Measurements from ENCODE around the gene TBXAS1.
"Not testable (repeated sequence)": the region's sequence is repeated elsewhere in the genome, so short reads cannot be mapped to it uniquely, and the experiment has no call there.

Gene TBXAS1

GRCh38 chr7:139893999-139894398 lies 64.9 kb downstream of the TBXAS1 start:
- no peak for DNase-seq

DNA sequence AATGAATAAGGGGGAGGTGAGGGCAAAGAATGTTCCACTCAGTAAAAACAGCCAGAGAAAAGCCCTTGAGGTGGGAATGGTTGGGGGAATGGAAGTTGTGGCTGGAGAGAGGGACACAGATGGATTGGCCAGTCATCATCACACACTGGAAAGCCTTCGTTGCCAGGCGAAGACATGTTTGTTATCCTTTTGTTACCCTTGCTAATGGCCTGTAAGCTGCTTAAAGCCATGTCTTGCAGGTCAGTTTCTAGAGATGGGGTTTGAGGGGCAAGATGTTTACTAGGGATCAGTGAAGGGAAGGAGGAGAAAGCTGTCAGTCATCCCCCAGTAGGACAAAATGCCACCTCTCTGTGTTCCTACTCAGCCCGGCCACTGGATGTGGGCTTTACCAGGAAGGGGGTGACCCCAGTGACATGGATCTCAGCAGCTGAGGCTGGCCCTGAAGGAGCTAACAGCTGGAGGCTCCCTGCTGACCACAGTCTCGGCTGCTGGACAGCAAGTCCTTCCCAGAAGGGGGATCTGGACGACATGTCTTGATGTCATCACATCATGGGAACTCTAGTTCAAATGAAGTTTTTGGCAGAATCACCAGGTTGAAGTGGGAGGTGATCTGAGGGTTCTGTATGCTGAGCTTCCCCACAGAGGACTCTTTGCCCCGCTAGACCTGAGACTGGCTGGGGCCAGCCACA lies 66.2 kb downstream of the TBXAS1 start:
- DNase-seq = no peak

DNA sequence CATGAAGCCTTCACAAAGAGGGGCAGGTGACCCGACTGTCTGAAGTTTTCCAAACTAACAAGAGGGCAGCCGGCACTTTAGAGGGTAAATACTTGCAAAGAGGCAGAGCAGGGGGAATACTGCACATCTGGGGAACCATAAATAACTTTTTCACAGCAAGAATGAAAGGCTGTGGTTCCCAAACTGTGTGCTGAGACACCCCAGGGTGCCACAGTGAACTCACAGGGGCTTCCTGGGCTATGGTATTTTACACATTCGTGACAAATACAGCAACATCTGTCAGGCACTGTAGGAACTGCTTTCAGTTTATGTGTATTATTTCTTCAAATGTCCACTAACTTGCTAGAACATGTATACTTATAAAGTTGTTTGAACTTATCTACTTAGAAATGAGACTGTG lies 67.2 kb downstream of the TBXAS1 start:
- DNase-seq = no peak

- DNase-seq = no peak
Measured at GRCh38 chr7:139896831-139897230, 67.8 kb downstream of the TBXAS1 start.

GRCh38 chr7:139897422-139898090 lies 68.5 kb downstream of the TBXAS1 start:
- DNase-seq = no peak

DNA sequence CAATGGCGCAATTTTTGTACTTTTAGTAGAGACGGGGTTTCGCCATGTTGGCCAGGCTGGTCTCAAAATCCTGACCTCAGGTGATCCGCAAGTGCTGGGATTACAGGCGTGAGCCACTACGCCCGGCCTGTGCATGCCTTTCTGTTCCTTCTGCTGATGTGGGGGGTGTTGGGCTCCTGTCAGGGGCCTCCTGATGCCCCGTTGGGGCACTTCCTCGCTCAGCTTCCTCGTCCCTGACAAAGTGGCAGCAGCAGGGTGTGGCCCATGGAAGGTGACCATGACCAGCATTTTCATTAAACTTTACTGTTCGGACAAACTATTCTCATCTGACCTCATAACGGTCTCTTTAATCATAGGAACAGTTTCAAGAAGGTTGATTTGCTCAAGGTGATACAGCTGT lies 69.4 kb downstream of the TBXAS1 start:
- DNase-seq = no peak

DNA sequence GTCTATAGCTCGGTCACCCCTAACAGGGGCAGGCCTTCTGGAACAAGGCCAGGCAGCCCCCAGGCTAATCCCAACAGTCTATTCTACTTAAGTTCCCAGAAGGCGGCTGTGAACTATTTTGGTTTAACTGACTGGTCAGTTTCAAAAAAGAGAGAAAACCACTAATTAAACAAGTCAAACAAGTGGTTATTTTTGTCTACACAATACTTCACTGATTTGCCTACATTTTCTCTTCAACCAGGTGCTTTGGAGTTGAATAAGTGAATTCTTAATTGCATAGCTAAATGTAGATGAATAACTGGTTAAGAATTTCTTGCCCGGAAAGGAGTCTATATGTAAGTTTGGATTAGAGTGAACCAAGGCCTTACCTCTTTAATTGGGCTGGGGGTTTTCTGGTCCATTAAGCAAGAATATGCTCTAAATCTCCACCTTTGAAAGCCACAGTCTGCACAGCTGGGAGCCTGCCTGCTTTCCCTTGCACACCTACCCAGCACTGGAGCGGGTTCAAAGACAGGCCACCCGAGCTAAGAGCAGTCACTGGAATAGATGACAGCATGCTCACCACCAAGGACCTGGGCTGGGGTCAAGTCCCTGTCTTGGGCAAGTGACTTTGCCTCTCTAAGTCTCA lies 70.4 kb downstream of the TBXAS1 start:
- no peak for DNase-seq

GRCh38 chr7:139900326-139900725 lies 71.3 kb downstream of the TBXAS1 start:
- no peak for DNase-seq

DNA sequence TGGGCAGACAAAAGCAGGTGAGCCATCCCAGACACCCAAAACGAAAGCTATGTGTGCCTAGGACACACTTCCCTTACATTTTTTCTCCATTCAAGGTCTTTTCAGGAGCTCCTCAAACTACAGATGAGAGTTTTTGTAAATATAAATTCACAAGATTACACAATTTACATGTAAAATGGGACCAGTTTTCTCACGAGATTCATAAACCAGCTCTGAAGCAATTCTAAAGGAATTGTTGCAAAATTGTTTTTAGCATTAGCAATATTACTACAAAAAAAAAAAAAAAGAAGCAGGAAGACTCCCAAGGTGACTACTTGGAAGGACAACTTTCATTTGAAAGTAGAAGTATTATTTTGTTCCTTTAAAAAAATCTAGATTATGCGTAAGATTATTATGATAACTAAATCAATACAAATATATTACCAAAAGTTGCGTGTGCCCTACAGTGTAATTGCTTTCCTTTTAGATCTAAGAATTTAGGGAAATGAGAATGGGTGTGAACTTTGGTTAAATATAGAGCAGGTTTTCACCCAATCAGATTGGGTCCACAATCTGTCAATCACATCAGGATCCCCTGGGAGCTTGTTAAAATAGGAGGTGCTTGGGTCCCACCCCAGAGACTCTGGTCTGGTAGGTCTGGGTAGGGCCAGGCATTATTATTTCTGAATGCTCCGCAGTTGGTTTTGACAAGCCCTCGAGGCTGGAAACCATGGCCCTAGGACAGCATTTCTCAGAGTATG lies 72.2 kb downstream of the TBXAS1 start:
- no peak for DNase-seq

GRCh38 chr7:139901901-139902300 lies 72.8 kb downstream of the TBXAS1 start:
- no peak for DNase-seq

DNA sequence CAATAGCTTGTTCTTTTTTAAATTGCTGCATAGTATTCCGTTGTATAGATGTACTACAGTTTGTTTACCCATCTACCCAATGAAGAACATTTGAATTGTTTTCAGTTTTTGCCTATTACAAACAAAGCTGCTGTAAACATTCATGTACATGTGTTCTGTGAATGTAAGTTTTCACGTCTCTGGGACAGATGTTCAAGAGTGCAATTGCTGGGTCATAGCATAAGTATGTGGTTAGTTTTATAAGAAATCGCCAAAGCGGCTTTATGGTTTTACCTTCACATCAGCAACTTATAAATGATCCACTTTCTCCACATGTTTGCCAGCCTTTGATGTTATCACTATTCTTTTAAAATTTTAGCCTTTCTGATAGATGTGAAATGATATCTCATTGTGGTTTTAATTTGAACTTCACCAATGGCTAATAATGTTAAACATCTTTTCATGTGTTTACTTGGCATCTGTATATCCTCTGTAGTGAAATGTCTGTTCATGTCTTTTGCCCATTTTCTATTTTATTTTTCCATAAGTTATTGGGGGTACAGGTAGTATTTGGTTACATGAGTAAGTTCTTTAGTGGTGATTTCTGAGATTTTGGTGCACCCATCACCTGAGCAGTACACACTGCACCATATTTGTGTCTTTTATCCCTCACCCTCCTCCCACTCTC lies 73.5 kb downstream of the TBXAS1 start:
- DNase-seq = no peak

GRCh38 chr7:139903103-139903477 lies 74.0 kb downstream of the TBXAS1 start:
- DNase-seq = not testable (repeated sequence)

DNA sequence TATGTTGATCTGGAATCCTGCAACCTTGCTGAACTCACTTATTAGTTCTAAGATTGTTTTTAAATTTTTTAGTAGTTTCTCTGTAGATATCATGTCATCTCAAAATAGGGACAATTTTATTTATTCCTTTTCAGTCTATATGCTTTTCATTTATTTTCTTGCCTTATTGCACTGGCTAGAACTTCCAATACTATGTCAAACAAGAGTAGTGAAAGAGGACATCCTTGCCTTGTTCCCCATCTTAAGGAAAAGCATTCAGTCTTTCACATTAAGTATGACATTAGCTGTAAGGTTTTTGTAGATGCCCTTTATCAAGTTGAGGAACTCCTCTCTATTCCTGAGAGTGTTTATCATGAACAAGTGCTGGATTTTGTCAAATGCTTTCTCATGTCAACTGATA lies 77.8 kb downstream of the TBXAS1 start:
- no peak for DNase-seq

DNA sequence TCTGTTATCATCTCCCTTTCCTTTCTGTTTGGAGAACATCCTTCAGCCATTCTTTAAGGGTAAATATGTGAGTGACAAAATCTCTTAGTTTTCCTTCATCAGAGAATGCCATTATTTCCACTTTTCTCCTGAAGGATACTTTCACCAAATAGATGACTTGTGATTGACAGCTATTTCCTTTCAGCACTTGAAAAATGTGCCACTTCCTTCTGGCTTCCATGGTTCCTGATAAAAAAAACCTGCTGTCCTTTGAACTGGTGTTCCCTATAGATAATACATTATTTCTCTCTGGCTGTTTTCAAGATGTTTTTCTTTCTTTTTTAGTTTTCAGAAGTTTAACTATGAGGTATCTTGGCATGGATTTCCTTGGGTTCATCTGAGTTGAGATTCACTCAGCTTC lies 79.7 kb downstream of the TBXAS1 start:
- no peak for DNase-seq

- DNase-seq = peak; percentile 96
Measured at GRCh38 chr7:139909379-139910050, 80.5 kb downstream of the TBXAS1 start.

- DNase-seq = no peak
Measured at GRCh38 chr7:139913021-139913844, 84.2 kb downstream of the TBXAS1 start.

GRCh38 chr7:139913845-139914135 lies 84.7 kb downstream of the TBXAS1 start:
- DNase-seq = no peak

DNA sequence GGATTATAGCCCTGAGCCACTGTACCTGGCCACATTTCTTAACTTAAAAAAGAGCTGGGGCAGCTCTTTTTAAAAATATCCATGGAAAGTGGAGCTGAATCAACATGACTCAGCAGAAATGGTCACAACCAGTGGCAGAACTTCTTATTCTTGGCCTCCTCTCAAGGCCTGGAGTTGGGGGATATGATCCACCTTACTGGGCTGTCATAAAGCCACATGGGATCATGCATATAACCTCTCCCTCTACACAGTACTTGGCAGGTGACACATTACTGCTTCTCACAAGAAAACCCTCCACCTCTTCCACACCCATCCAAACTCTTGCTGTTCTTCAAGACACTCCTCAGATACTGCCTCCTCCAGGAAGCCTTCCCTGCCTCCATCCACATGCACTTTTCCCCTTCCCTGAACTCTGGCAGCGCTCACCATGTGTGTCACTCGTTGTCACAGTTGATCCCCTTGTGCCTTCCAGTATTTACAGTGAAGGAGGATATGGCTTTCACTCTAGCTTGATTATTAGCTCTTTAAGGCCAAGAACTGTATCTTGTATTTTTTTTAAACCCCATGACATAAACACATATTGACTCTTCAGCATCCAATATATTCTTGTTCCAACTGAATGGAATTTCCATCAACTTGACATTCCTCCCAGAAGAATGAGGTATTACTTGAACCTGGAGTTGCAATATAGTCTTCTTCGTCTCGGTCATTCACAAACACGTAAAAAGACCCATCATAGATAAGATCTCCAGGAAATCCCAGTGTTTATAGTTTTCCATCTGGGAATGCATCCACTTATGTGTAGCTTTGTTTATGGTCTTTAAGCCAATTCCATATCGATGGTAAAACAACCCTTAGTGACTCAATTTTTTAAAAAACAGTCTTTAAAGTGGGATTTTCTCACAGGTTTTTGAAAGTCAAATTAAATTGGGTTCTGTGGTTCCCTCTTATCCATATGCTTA lies 85.5 kb downstream of the TBXAS1 start:
- no peak for DNase-seq

DNA sequence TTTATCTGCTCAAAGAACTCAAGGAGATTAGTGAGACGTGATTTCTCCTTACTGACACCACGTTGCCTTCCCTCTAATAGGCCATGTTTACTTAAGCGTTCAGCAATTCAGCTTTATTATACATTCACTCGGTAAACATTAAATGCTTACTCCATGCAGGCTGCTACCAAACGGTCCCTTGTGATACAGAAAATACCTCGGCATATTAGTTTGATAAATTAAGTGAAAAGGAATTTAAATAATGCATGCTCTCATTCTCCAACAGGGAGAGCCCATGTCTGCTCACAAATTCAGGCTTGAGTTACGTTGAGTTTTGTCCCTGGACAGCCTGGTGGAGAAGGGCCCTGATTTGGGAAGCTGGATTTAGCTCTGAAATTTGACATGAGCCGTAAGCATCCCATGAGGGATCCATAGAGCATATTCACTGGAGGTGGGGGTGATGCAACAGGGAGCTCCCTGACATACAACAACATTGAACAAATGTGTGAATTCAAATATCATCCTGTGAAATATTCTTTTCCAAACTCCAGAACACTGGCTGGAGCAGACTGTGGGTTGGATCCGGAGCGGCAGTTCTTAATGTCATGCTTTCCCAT lies 86.3 kb downstream of the TBXAS1 start:
- DNase-seq = no peak

All from NCI-H2227 treated with DMSO at 0.1 percent for 48 hours (cell line).